Upper lobe of right lung (tissue), 1 donor: ENCODE results near the gene YTHDC2. TPM values are rescaled to one million over a fixed set of nuclear protein-coding genes. Genes with fewer than 3 reads are reported as not detected.

Experiments used
- ATAC-seq: fragments of 200-7000 bp; cut with Tn5 transposase; one replicate; pipeline ENCODE4 v1.9.1; 2020; ENCODE audit warnings: mild to moderate bottlenecking, moderate library complexity
- DNase-seq: peaks from one replicate; pipeline ENCODE4 v3.0.0-alpha.2; 2020
- H3K27ac ChIP-seq: fragments of 200-600 bp; one replicate; pipeline ENCODE4 v1.8.0; 2022
- H3K27me3 ChIP-seq: fragments of 200-600 bp; one replicate; pipeline ENCODE4 v1.8.0; 2022; ENCODE audit warnings: mild to moderate bottlenecking
- H3K36me3 ChIP-seq: fragments of 200-600 bp; one replicate; pipeline ENCODE4 v1.8.0; 2022
- H3K4me1 ChIP-seq: fragments of 200-600 bp; one replicate; pipeline ENCODE4 v1.8.0; 2022
- H3K4me3 ChIP-seq: fragments of 200-600 bp; one replicate; pipeline ENCODE4 v1.8.0; 2022; ENCODE audit warnings: mild to moderate bottlenecking
- H3K9me3 ChIP-seq: fragments of 200-600 bp; one replicate; pipeline ENCODE4 v1.8.0; 2022
- CTCF ChIP-seq: fragments of 200-600 bp; IDR thresholded peaks from one replicate; pipeline ENCODE4 v1.8.0; 2022; ENCODE audit warnings: antibody characterized with exemption
- intact Hi-C: fragments of 100-400 bp; cut with DNase I; formaldehyde crosslinking; loops from one replicate; pipeline ENCODE4 v1.11.0; 2022
- total RNA-seq: library from RNA; stranded (reverse); fragmentation: NEBNext Ultra II Directional; extraction: Animal tissue kit (Norgen Biotek cat#: 25700); gene quantifications from one replicate; pipeline ENCODE4 v1.2.1, GENCODE V29; 2021
- donor health status: DM: no; HTN: yes; CAD: no; lungs with severe emphysema.

Gene YTHDC2
- total RNA-seq, 1 donor from 2014 or later: 21.7 TPM

- DNase-seq: no peak
- ATAC-seq: no peak
- intact Hi-C loops: no loop called here
Measured at GRCh38 chr5:113493446-113493845, 20.0 kb upstream of the YTHDC2 start.

GRCh38 chr5:113495422-113495841 is 18.1 kb upstream of the YTHDC2 start:
- intact Hi-C loops: no loop called here
- TF ChIP-seq CTCF: no peak
- Histone ChIP-seq H3K4me3 (no peak overlapping the region), H3K4me1 (no peaks in the 10 kb centered on the region), H3K9me3 (peaks cover 2% of the 10 kb centered on the region), H3K27ac (no peak overlapping the region), H3K36me3 (no peaks in the 10 kb centered on the region), H3K27me3 (peaks cover 16% of the 10 kb centered on the region)
- no peak for ATAC-seq
- DNase-seq: no peak

More at GRCh38 chr5:113493446-113493845, 20.0 kb upstream of the YTHDC2 start:
- Histone ChIP-seq H3K4me1 (peaks cover 12% of the 10 kb centered on the region), H3K9me3 (peaks cover 4% of the 10 kb centered on the region), H3K4me3 (no peak overlapping the region), H3K36me3 (no peaks in the 10 kb centered on the region), H3K27me3 (peaks cover 32% of the 10 kb centered on the region), H3K27ac (no peak overlapping the region)
- TF ChIP-seq CTCF: no peak

GRCh38 chr5:113502073-113502472 is 11.4 kb upstream of the YTHDC2 start:
- DNase-seq (no peak), ATAC-seq (no peak)
- no peaks in the 10 kb centered on the region for H3K36me3 ChIP-seq
- H3K9me3 ChIP-seq: no peaks in the 10 kb centered on the region
- H3K4me3 ChIP-seq: no peak overlapping the region
- intact Hi-C loops: no loop called here
- no peak for TF ChIP-seq CTCF
- peaks cover 13% of the 10 kb centered on the region for H3K27me3 ChIP-seq
- H3K4me1 ChIP-seq: no peaks in the 10 kb centered on the region
- no peak overlapping the region for H3K27ac ChIP-seq

GRCh38 chr5:113503146-113503545 is 10.3 kb upstream of the YTHDC2 start:
- no peak overlapping the region for H3K27ac ChIP-seq
- ATAC-seq (no peak), DNase-seq (no peak)
- no peaks in the 10 kb centered on the region for H3K4me1 ChIP-seq
- H3K36me3 ChIP-seq: no peaks in the 10 kb centered on the region
- intact Hi-C loops: no loop called here
- peaks cover 13% of the 10 kb centered on the region for H3K27me3 ChIP-seq
- TF ChIP-seq CTCF: no peak
- no peak overlapping the region for H3K4me3 ChIP-seq
- H3K9me3 ChIP-seq: no peaks in the 10 kb centered on the region

GRCh38 chr5:113505181-113505580 is 8.3 kb upstream of the YTHDC2 start:
- intact Hi-C loops: no loop called here
- no peaks in the 10 kb centered on the region for H3K36me3 ChIP-seq
- H3K9me3 ChIP-seq: no peaks in the 10 kb centered on the region
- H3K4me1 ChIP-seq: no peaks in the 10 kb centered on the region
- H3K27me3 ChIP-seq: peaks cover 21% of the 10 kb centered on the region
- H3K4me3 ChIP-seq: no peak overlapping the region
- H3K27ac ChIP-seq: no peak overlapping the region
- DNase-seq (no peak), ATAC-seq (no peak)
- TF ChIP-seq CTCF: no peak

GRCh38 chr5:113507601-113508000 is 5.9 kb upstream of the YTHDC2 start:
- H3K4me3 ChIP-seq: no peak overlapping the region

More at GRCh38 chr5:113507601-113508000, 5.9 kb upstream of the YTHDC2 start:
- ATAC-seq (no peak), DNase-seq (no peak)
- Histone ChIP-seq H3K9me3 (no peaks in the 10 kb centered on the region), H3K27ac (no peak overlapping the region), H3K27me3 (peaks cover 17% of the 10 kb centered on the region), H3K36me3 (no peaks in the 10 kb centered on the region), H3K4me1 (no peaks in the 10 kb centered on the region)
- no peak for TF ChIP-seq CTCF
- intact Hi-C loops: no loop called here
